A549 (cell line): ENCODE measurements around the gene FOXB2. TPM values are rescaled to one million over a fixed set of nuclear protein-coding genes. Genes with fewer than 3 reads are reported as not detected.
A peak's percentile ranks its signal among the peaks of the same experiment; 100 is the strongest.

Experiments used
- ATAC-seq, 2 experiments: fragments of 200-7000 bp in 1 of 2; fragments of >200 bp in 1 of 2; cut with Nextera tagmentation in 1 of 2; cut with Tn5 transposase in 1 of 2; 3 replicates each; pipeline versions ENCODE4 v1.8.0 to v1.9.1; 2018 to 2020; ENCODE audit warnings: mild to moderate bottlenecking in 1 of 2, moderate library complexity in 1 of 2
- CTCF ChIA-PET: fragments of 300-600 bp; sonication (Branson Sonifier 250); formaldehyde crosslinking; extraction: SDS; loops from one replicate; lab custom pipeline; 2021; ENCODE audit warnings: antibody characterized with exemption, inconsistent platforms; lab: Yijun Ruan, JAX
- POLR2A ChIA-PET: fragments of 350-600 bp; formaldehyde crosslinking; extraction: SDS; loops from one replicate; lab custom pipeline; 2021; ENCODE audit warnings: antibody characterized with exemption, inconsistent platforms; lab: Yijun Ruan, JAX
- DNase-seq, 2 experiments: peaks; one replicate each; pipeline versions ENCODE4 v3.0.0 to v3.0.0-alpha.2; 2011 to 2016; ENCODE audit warnings: low read depth in 1 of 2, low spot score in 1 of 2
- FAIRE-seq: peaks from 2 replicates; lab custom pipeline; 2011; peaks lifted over from hg19 to GRCh38; lab: Jason Lieb, UNC
- H3K27ac ChIP-seq, 2 experiments: fragments of >200 bp; sonication (Bioruptor Twin); formaldehyde crosslinking; 3 replicates each; pipeline ENCODE4 v1.5.1; 2016 to 2017
- H3K4me1 ChIP-seq: fragments of >200 bp; sonication (Bioruptor Twin); formaldehyde crosslinking; 3 replicates; pipeline ENCODE4 v1.6.1; 2016
- H3K4me2 ChIP-seq: fragments of >200 bp; sonication (Bioruptor Twin); formaldehyde crosslinking; 3 replicates; pipeline ENCODE4 v1.6.1; 2016
- H3K4me3 ChIP-seq: fragments of >200 bp; sonication (Bioruptor Twin); formaldehyde crosslinking; 3 replicates; pipeline ENCODE4 v1.5.1; 2016
- H3K9me3 ChIP-seq: fragments of >200 bp; sonication (Bioruptor Twin); formaldehyde crosslinking; 3 replicates; pipeline ENCODE4 v1.6.1; 2016
- ELK1 ChIP-seq: fragments of 150-350 bp; IDR thresholded peaks from 2 replicates; pipeline ENCODE4 v1.6.1; 2014; ENCODE audit warnings: low read depth, mild to moderate bottlenecking, low read length
- MAFK ChIP-seq: fragments of 450-650 bp; IDR thresholded peaks from 2 replicates; pipeline ENCODE4 v1.6.1; 2014; ENCODE audit not compliant: partially characterized antibody
- SREBF2 ChIP-seq: fragments of 450-650 bp; IDR thresholded peaks from 2 replicates; pipeline ENCODE4 v1.6.1; 2014; ENCODE audit warnings: mild to moderate bottlenecking, moderate library complexity
- TFCP2L1 ChIP-seq: fragments of 250-450 bp; sonication (Bioruptor Pico); IDR thresholded peaks from 2 replicates; pipeline ENCODE4 v1.5.0; 2021; ENCODE audit warnings: mild to moderate bottlenecking
- WGBS: methylation state at CpG from one replicate; pipeline ENCODE4 v1.1.6; 2017; ENCODE audit errors: missing lambda C conversion rate; 5-methylcytosine and 5-hydroxymethylcytosine counted together
- polyA plus RNA-seq, 4 experiments: library from polyadenylated mRNA; depleted of rRNA in 3 of 4; stranded (reverse); fragments of >200 nt; fragmentation: RNase III in 1 of 4; extraction: RNeasy Plus Mini Kit Qiagen cat#74134 plus additional on column Dnase treatment in 1 of 4; gene quantifications; 2 replicates in 3 of 4; 3 replicates in 1 of 4; pipeline ENCODE4 v1.2.3, GENCODE V29; 2011 to 2017
- small RNA-seq, 6 experiments: library from RNA; depleted of rRNA; stranded (forward); fragments of <200 nt; gene quantifications; one replicate each; pipeline ENCODE3, GENCODE V24; 2012

FOXB2 gene
- polyA plus RNA-seq, 2 of the 4 experiments (the other 2 are of a cell fraction), result not detected

GRCh38 chr9:77066388-77066787 is 46.9 kb downstream of the FOXB2 start:
- no peak overlapping the region for H3K4me3 ChIP-seq
- FAIRE-seq, result peak; percentile 67
- H3K9me3 ChIP-seq, result no peaks in the 10 kb centered on the region
- ChIA-PET CTCF (interaction anchor here (0.6 to 0.7 kb wide), 3 partner anchors 9 to 1820 kb away, joined by 3 read pairs; no protein-coding TSS in a partner anchor), POLR2A (no interaction called here)
- no peak overlapping the region for H3K27ac ChIP-seq
- WGBS, result 5% methylated on average over 1 of the region's 1 CpG
- no peak for DNase-seq
- peak; percentile 67 for TF ChIP-seq MAFK
- no peak for TF ChIP-seq ELK1
- no peak for TF ChIP-seq TFCP2L1 (CRISPR knock-in tag)
- TF ChIP-seq SREBF2, result no peak
- no peak for ATAC-seq
- no peak overlapping the region for H3K4me2 ChIP-seq
- peaks cover 11% of the 10 kb centered on the region; the same call in 2 of the 3 replicates for H3K4me1 ChIP-seq

Small RNA genes within 50 kb of the gene (small RNA-seq; reads per million reads assigned to genes)
- gene ATP5MFP3, result 0 reads per million in 6 experiments

Other genes with a start within 250 kb of the FOXB2 start
- 0.04 and 0.15 TPM in 2 replicates for gene PRUNE2, start 113.5 kb upstream of the FOXB2 start, polyA plus RNA-seq (2011; rRNA removed)
- 0.04 TPM in 1 of 3 replicates, not detected in the others for gene PRUNE2, start 113.5 kb upstream of the FOXB2 start, polyA plus RNA-seq (2017; fragmentation: RNase III; extraction: RNeasy Plus Mini Kit Qiagen cat#74134 plus additional on column Dnase treatment)
- 42.0 and 66.6 TPM in 2 replicates for gene VPS13A, start 157.9 kb downstream of the FOXB2 start, polyA plus RNA-seq (2011; rRNA removed)
- gene VPS13A, start 157.9 kb downstream of the FOXB2 start, polyA plus RNA-seq (2017; fragmentation: RNase III; extraction: RNeasy Plus Mini Kit Qiagen cat#74134 plus additional on column Dnase treatment), result 12.3 to 13.6 TPM (median 13.1 TPM) in 3 replicates